B cell (primary cell): ENCODE results near the gene UBE2O. TPM values are rescaled to one million over a fixed set of nuclear protein-coding genes. Genes with fewer than 3 reads are reported as not detected.

Source experiments
- ATAC-seq: fragments of 200-7000 bp; cut with Tn5 transposase; one replicate; pipeline ENCODE4 v1.10.0; 2021; ENCODE audit warnings: low read depth, mild to moderate bottlenecking, moderate number of reproducible peaks, moderate library complexity
- CTCF ChIA-PET: fragments of 350-600 bp; sonication (Branson Sonifier 250); formaldehyde crosslinking; loops from one replicate; lab custom pipeline; 2021; ENCODE audit warnings: antibody characterized with exemption, inconsistent platforms; lab: Charles Lee
- POLR2A ChIA-PET: fragments of 350-600 bp; sonication (Branson Sonifier 250); formaldehyde crosslinking; loops from one replicate; lab custom pipeline; 2021; ENCODE audit warnings: antibody characterized with exemption; lab: Charles Lee
- DNase-seq: peaks from one replicate; pipeline ENCODE4 v3.0.0; 2013
- H2AFZ ChIP-seq: 2 replicates; pipeline ENCODE4 v1.6.1; 2012; ENCODE audit warnings: mild to moderate bottlenecking, low read depth, low read length; ENCODE audit not compliant: insufficient read depth, poor library complexity, severe bottlenecking
- H3K27ac ChIP-seq, 2 donors: 1 replicate in 1 of 2; 2 replicates in 1 of 2; pipeline ENCODE4 v1.5.1; 2012 to 2013; ENCODE audit warnings: low read length in 2 of 2, mild to moderate bottlenecking in 2 of 2, moderate library complexity in 1 of 2
- H3K27me3 ChIP-seq, 4 experiments: fragments of 200-600 bp in 1 of 4; sonication (generic) in 1 of 4; replicated peaks in 1 of 4; 1 replicate in 2 of 4; 2 replicates in 2 of 4; pipeline versions ENCODE4 v1.6.1 to v1.7.0; 2013 to 2016; ENCODE audit warnings: low read length in 3 of 4, mild to moderate bottlenecking in 2 of 4, mixed read lengths in 1 of 4, moderate library complexity in 1 of 4; ENCODE audit not compliant: insufficient read depth in 4 of 4, control insufficient read depth in 3 of 4; ENCODE audit errors: control extremely low read depth in 1 of 4
- H3K36me3 ChIP-seq, 2 experiments: replicated peaks in 1 of 2; 1 replicate in 1 of 2; 2 replicates in 1 of 2; pipeline versions ENCODE4 v1.6.1 to v1.7.1; 2013; ENCODE audit warnings: low read length in 1 of 2; ENCODE audit not compliant: insufficient read depth in 2 of 2, control insufficient read depth in 1 of 2; ENCODE audit errors: control extremely low read depth in 1 of 2, extremely low read depth in 1 of 2
- H3K4me1 ChIP-seq, 2 donors: fragments of 200-600 bp in 1 of 2; sonication (generic) in 1 of 2; 1 replicate in 1 of 2; 2 replicates in 1 of 2; pipeline versions ENCODE4 v1.5.1 to v1.6.1; 2013 to 2017; ENCODE audit warnings: low read length in 2 of 2; ENCODE audit not compliant: control insufficient read depth in 2 of 2, insufficient read depth in 2 of 2
- H3K4me2 ChIP-seq: replicated peaks from 2 replicates; pipeline ENCODE3; 2012; ENCODE audit warnings: mild to moderate bottlenecking, low read depth, low read length; ENCODE audit not compliant: poor library complexity, severe bottlenecking
- H3K4me3 ChIP-seq, 5 experiments: fragments of 200-600 bp in 1 of 5; sonication (generic) in 1 of 5; 1 replicate in 3 of 5; 2 replicates in 2 of 5; pipeline versions ENCODE4 v1.5.1 to v1.7.0; 2011 to 2016; ENCODE audit warnings: low read length in 4 of 5, mild to moderate bottlenecking in 4 of 5, low read depth in 2 of 5, control low read depth in 1 of 5, moderate library complexity in 1 of 5; ENCODE audit not compliant: insufficient read depth in 1 of 5; ENCODE audit errors: control extremely low read depth in 1 of 5, extremely low read depth in 1 of 5
- H3K79me2 ChIP-seq: fragments of 200-600 bp; sonication (generic); one replicate; pipeline ENCODE4 v1.6.0; 2016; ENCODE audit warnings: low read length; ENCODE audit not compliant: control insufficient read depth, insufficient read depth
- H3K9ac ChIP-seq: fragments of 200-600 bp; sonication (generic); 2 replicates; pipeline ENCODE4 v1.6.1; 2017; ENCODE audit warnings: mild to moderate bottlenecking, low read length, moderate library complexity
- H3K9me3 ChIP-seq, 3 donors: one replicate each; pipeline versions ENCODE4 v1.6.1 to v1.7.1; 2013; ENCODE audit warnings: low read length in 2 of 3; ENCODE audit not compliant: control insufficient read depth in 2 of 3, insufficient read depth in 1 of 3; ENCODE audit errors: control extremely low read depth in 1 of 3
- H4K20me1 ChIP-seq: 2 replicates; pipeline ENCODE4 v1.6.0; 2012; ENCODE audit warnings: mild to moderate bottlenecking, low read length; ENCODE audit not compliant: insufficient read depth, control insufficient read depth, poor library complexity, severe bottlenecking
- H3K27ac Mint-ChIP-seq: one replicate; pipeline ENCODE4 v1.8.0; 2021; ENCODE audit warnings: mixed read lengths
- H3K27me3 Mint-ChIP-seq: one replicate; pipeline ENCODE4 v1.8.0; 2021; ENCODE audit warnings: mixed read lengths
- H3K4me1 Mint-ChIP-seq: one replicate; pipeline ENCODE4 v1.8.0; 2021; ENCODE audit warnings: mixed read lengths
- H3K4me3 Mint-ChIP-seq: one replicate; pipeline ENCODE4 v1.8.0; 2021; ENCODE audit warnings: mixed read lengths
- H3K9me3 Mint-ChIP-seq: one replicate; pipeline ENCODE4 v1.8.0; 2022; ENCODE audit warnings: mixed read lengths; ENCODE audit not compliant: insufficient read depth
- EZH2 ChIP-seq: IDR thresholded peaks from 2 replicates; pipeline ENCODE4 v1.6.1; 2012; ENCODE audit warnings: borderline replicate concordance, low read depth, mild to moderate bottlenecking, moderate library complexity, low read length; ENCODE audit not compliant: insufficient read depth, poor library complexity, severe bottlenecking
- WGBS: methylation state at CpG from one replicate; pipeline ENCODE4 v1.1.5; 2013; ENCODE audit warnings: missing lambda C conversion rate; ENCODE audit not compliant: insufficient coverage; 5-methylcytosine and 5-hydroxymethylcytosine counted together
- intact Hi-C: fragments of 100-400 bp; cut with micrococcal nuclease; formaldehyde crosslinking; loops from one replicate; pipeline ENCODE4 v1.10.0; 2022
- polyA plus RNA-seq: library from polyadenylated mRNA; depleted of rRNA; stranded (reverse); fragments of >200 nt; gene quantifications from 2 replicates; pipeline ENCODE4 v1.2.3, GENCODE V29; 2012
- total RNA-seq, 2 donors: library from RNA; stranded (reverse); fragments of 120-200 nt in 1 of 2; gene quantifications; 1 replicate in 1 of 2; 2 replicates in 1 of 2; pipeline versions ENCODE4 v1.2.3 to v1.2.4, GENCODE V29; 2013 to 2022
- TF ChIP-seq, protein P1 (sequence below): fragments of 200-600 bp; IDR thresholded peaks from one replicate; pipeline ENCODE4 v1.8.0; 2022; ENCODE audit warnings: antibody characterized with exemption, mild to moderate bottlenecking

The UBE2O gene
- total and polyA plus RNA-seq, 2 donors (not counting 1 experiment from before 2014, with no cell fraction given), result 41.3 to 54.0 TPM

DNA sequence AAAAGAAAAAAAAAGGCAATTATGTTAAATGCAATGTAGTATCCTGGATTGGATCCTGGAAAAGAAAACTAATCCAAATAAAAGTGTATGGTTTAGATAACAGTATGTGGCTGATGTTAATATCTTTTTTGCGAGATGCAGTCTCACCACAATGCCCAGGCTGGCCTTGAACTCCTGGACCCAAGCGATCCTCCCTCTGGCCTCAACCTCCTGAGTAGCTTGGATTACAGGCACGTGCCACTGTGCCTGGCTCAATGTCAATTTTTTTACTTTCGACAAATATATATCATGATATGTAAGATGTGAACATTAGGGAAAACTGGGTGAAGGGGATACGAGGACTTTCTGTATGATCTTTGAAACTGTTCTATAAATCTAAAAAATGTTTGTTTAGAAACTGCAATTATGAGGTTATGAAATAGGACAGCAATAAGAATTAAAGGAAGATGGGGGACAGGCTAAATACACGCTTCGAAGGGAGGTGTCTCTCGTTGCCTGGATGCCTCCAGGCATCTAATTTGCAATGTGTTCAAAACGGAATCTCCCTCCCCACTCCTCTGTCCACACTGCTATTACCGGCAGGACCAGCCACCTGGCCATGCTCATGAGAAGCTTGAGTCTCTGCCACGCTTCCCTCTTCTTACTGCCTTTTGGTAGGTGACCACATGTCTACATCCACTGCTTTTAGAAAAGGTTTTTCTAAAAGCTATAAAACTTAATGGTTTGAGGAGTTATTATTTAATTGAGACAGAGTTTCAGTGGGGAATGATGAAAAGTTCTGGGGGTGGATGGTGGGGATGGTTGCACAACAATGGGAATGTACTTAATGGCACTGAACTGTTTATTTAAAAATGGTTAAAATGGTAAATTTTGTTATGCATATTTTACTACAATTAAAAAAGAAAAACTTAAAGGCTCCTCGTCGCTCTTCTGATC lies 15.2 kb downstream of the UBE2O start:
- H3K9me3 ChIP-seq, result no peaks in the 10 kb centered on the region
- peaks cover 50 to 52% of the 10 kb centered on the region in 2 donors for H3K4me1 ChIP-seq
- no peak overlapping the region for H3K27ac Mint-ChIP-seq
- peaks cover 74% of the 10 kb centered on the region for H3K4me1 Mint-ChIP-seq
- ChIA-PET CTCF (interaction anchor here (0.7 to 1.9 kb wide), 2 partner anchors 11 to 30 kb away, joined by 5 to 10 read pairs; no protein-coding TSS in a partner anchor), POLR2A (interaction anchor here (0.7 kb wide), 1 partner anchor 42 kb away, joined by 4 read pairs; no protein-coding TSS in a partner anchor)
- no peak overlapping the region for H3K9ac ChIP-seq
- H3K79me2 ChIP-seq, result peaks cover 100% of the 10 kb centered on the region
- ATAC-seq (no peak), DNase-seq (no peak)
- H3K27me3 Mint-ChIP-seq, result no peaks in the 10 kb centered on the region
- no peaks in the 10 kb centered on the region for H3K9me3 Mint-ChIP-seq
- H3K27ac ChIP-seq, result no peak overlapping the region
- no peak overlapping the region for H3K4me3 Mint-ChIP-seq
- no peak overlapping the region for H2AFZ ChIP-seq
- H3K4me2 ChIP-seq, result no peak overlapping the region
- peaks cover 2 to 9% of the 10 kb centered on the region in 2 experiments for H3K36me3 ChIP-seq
- TF ChIP-seq EZH2, result no peak
- TF ChIP-seq, protein P1, sequence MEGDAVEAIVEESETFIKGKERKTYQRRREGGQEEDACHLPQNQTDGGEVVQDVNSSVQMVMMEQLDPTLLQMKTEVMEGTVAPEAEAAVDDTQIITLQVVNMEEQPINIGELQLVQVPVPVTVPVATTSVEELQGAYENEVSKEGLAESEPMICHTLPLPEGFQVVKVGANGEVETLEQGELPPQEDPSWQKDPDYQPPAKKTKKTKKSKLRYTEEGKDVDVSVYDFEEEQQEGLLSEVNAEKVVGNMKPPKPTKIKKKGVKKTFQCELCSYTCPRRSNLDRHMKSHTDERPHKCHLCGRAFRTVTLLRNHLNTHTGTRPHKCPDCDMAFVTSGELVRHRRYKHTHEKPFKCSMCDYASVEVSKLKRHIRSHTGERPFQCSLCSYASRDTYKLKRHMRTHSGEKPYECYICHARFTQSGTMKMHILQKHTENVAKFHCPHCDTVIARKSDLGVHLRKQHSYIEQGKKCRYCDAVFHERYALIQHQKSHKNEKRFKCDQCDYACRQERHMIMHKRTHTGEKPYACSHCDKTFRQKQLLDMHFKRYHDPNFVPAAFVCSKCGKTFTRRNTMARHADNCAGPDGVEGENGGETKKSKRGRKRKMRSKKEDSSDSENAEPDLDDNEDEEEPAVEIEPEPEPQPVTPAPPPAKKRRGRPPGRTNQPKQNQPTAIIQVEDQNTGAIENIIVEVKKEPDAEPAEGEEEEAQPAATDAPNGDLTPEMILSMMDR, result no peak
- intact Hi-C loops, result no loop called here
- WGBS, result 98% methylated on average over 5 of the region's 13 CpGs
- H3K4me3 ChIP-seq, result no peak overlapping the region
- H4K20me1 ChIP-seq, result peaks cover 71% of the 10 kb centered on the region
- no peaks in the 10 kb centered on the region for H3K27me3 ChIP-seq

DNA sequence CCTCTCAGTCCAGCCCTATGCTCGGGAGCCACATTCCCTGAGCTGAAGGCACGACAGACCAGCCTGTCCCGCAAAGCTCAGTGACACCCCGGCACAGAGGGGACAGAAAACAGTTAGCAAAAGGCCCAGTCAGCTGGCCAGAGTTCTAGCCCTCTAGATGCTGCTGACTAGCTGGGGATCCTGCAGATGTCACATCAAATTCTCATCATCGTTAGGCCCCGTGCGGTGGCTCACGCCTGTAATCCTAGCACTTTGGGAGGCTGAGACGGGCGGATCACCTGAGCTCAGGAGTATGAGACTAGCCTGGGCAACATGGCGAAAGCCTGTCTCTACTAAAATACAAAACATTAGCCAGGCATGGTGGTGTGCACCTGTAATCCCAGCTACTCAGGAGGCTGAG lies 17.2 kb downstream of the UBE2O start:
- Histone ChIP-seq H3K36me3 (peaks cover 2 to 9% of the 10 kb centered on the region in 2 experiments), H3K9me3 (no peaks in the 10 kb centered on the region), H3K9ac (no peak overlapping the region), H3K79me2 (peaks cover 100% of the 10 kb centered on the region), H4K20me1 (peaks cover 56% of the 10 kb centered on the region), H2AFZ (no peak overlapping the region), H3K4me1 (peaks cover 43 to 53% of the 10 kb centered on the region in 2 donors), H3K27ac (no peak overlapping the region), H3K27me3 (no peaks in the 10 kb centered on the region), H3K4me2 (no peak overlapping the region), H3K4me3 (no peak overlapping the region)
- Mint-ChIP-seq H3K9me3 (no peaks in the 10 kb centered on the region), H3K4me1 (peaks cover 70% of the 10 kb centered on the region), H3K4me3 (no peak overlapping the region), H3K27me3 (no peaks in the 10 kb centered on the region), H3K27ac (no peak overlapping the region)
- TF ChIP-seq, protein P1, result no peak
- no peak for TF ChIP-seq EZH2
- ChIA-PET POLR2A (no interaction called here), CTCF (interaction anchor here (0.6 to 1.9 kb wide), 5 partner anchors 9 to 98 kb away, joined by 3 to 10 read pairs (median 3); no protein-coding TSS in a partner anchor)
- DNase-seq, result no peak
- ATAC-seq, result no peak
- intact Hi-C loops, result no loop called here
- WGBS, result 97% methylated on average over 11 of the region's 11 CpGs
